ENCODE measurements around the gene FOXN1. TPM values are rescaled to one million over a fixed set of nuclear protein-coding genes. Genes with fewer than 3 reads are reported as not detected.
A peak's percentile ranks its signal among the peaks of the same experiment; 100 is the strongest.

Gene FOXN1
- total RNA-seq, 1 donor from 2014 or later = 1.0 TPM

DNA sequence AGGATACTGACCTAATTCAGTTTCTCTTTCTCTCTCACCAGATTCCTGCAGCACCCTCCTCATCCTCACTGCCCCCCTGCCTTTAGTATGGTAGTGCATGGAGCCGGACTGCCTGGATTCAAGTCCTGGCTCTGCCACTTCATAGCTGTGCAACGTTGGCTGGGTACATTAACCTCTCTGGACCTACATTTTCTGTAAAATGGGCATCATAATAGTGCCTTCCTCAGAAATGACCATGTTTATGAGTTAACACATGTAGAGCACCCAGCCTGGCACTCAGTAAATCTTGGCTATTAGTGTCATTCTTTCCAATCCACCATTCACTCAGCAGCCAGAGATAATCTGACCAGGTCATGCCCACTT lies 39.0 kb downstream of the FOXN1 start:
- no peaks in the 10 kb centered on the region for H3K9me3 Mint-ChIP-seq
- TF ChIP-seq, protein P1, sequence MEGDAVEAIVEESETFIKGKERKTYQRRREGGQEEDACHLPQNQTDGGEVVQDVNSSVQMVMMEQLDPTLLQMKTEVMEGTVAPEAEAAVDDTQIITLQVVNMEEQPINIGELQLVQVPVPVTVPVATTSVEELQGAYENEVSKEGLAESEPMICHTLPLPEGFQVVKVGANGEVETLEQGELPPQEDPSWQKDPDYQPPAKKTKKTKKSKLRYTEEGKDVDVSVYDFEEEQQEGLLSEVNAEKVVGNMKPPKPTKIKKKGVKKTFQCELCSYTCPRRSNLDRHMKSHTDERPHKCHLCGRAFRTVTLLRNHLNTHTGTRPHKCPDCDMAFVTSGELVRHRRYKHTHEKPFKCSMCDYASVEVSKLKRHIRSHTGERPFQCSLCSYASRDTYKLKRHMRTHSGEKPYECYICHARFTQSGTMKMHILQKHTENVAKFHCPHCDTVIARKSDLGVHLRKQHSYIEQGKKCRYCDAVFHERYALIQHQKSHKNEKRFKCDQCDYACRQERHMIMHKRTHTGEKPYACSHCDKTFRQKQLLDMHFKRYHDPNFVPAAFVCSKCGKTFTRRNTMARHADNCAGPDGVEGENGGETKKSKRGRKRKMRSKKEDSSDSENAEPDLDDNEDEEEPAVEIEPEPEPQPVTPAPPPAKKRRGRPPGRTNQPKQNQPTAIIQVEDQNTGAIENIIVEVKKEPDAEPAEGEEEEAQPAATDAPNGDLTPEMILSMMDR (conservative IDR thresholded peaks at IDR 0.05) = no peak
- no peak for DNase-seq (ENCODE audit: extremely low spot score, unreplicated experiment)
- no peaks in the 10 kb centered on the region for H3K27me3 Mint-ChIP-seq
- H3K27ac Mint-ChIP-seq = no peak overlapping the region
- H3K4me1 Mint-ChIP-seq (ENCODE audit: unreplicated experiment) = peaks cover 12% of the 10 kb centered on the region
- no peaks in the 10 kb centered on the region for H3K36me3 Mint-ChIP-seq
- H3K4me3 Mint-ChIP-seq = no peak overlapping the region

DNA sequence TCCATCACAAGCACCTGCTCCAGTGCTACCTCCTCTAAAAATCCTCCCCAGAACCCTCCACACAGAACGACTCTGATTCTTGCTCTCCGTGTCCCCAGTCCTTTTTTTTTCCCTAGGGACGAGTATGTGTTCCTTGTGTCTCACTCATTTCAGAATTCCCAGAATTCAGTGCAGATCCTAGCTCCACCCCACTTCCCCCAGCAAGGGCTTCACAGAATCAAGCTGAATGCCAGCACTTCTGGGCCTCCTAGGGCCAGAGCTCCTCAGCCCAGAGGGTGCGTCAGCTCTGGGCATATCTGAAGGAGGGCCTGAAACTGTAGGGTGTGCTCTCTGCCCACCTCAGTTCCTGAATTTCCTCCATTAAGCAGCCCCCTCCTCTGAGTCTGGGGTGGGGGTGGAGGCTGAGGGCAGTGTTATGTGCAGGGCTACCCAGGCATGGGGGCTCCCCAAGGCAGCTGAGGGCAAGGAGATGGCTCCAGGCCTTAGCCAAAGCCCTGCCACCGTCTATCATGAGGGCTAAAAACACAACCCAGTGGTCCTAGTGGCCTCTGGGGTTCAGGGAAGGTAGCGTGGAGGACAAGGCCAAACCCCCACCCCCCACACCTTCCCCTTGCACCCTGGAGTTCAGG lies 39.8 kb downstream of the FOXN1 start:
- Mint-ChIP-seq H3K9me3 (no peaks in the 10 kb centered on the region), H3K27ac (no peak overlapping the region), H3K36me3 (no peaks in the 10 kb centered on the region), H3K27me3 (no peaks in the 10 kb centered on the region), H3K4me3 (no peak overlapping the region), H3K4me1 (ENCODE audit: unreplicated experiment) (peaks cover 16% of the 10 kb centered on the region)
- no peak for DNase-seq (ENCODE audit: extremely low spot score, unreplicated experiment)
- TF ChIP-seq, protein P1 (conservative IDR thresholded peaks at IDR 0.05) = no peak

DNA sequence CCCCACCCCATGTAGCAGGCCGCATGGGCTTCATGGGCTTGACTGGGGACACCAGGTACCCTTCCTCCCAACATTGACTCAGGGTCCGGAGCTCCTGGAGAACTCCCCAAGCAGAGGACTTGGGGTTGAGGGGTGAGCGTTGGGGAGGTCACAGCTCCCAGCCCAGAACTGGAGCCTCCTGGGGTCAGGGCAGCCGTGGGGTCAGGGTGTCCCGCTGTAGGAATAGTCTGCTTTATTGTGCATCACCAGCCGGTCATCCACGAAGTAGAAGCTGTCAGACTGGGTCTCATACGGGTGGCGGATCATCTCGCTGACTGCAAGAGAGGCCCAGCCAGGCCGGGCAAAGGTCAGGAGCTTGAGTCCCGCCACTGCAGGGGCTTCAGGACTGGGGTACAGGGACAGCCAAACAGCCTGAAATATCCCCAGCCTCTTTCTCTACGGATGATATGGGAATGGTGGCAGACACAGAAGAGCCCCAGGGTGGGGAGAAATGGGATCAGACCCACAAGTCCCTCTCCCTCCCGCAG lies 41.0 kb downstream of the FOXN1 start:
- Mint-ChIP-seq H3K36me3 (no peaks in the 10 kb centered on the region), H3K4me3 (no peak overlapping the region), H3K27me3 (no peaks in the 10 kb centered on the region), H3K4me1 (ENCODE audit: unreplicated experiment) (peaks cover 23% of the 10 kb centered on the region), H3K27ac (no peak overlapping the region), H3K9me3 (no peaks in the 10 kb centered on the region)
- no peak for DNase-seq (ENCODE audit: extremely low spot score, unreplicated experiment)
- TF ChIP-seq, protein P1 (conservative IDR thresholded peaks at IDR 0.05) = no peak

DNA sequence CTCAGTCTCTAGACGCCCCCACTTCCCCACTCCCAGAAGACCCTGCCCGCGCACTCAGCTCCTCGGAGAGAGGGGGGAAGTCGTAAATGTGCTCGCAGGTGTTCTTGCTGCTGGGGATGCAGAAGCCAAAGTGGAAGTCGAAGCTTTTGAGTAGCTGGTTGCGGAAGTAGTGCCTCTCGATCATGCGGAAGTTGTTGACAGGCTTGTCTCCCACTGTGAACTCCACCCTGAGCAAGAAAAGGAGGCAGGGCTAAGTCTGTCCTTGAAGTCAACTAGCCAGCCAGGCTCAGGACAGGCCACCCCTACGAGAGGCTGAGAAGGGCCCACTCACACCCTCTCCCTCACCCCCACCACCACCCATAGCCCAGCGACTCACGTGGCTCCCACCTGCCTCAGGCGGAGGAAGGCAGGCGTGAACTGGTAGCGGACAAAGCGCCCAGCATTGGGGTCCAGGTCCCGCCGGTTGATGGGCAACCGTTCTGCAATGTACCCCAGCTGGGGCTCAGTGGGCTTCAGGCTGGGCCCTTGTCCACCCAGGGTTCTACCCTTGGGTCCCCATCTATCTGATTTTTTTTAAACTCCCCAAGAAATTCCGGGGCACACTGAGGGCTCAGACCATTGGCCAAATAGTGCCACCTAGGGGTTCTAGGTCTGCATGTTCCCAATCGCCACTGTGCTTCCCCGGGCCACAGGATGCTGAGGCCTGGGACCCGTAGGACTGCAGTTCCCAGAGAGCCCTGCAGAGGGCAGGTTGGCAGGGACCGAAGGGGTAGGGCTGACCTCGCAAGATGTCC lies 41.7 kb downstream of the FOXN1 start:
- H3K27me3 Mint-ChIP-seq = no peaks in the 10 kb centered on the region
- peak; percentile 84 for DNase-seq (ENCODE audit: extremely low spot score, unreplicated experiment)
- H3K9me3 Mint-ChIP-seq = no peaks in the 10 kb centered on the region
- H3K4me1 Mint-ChIP-seq (ENCODE audit: unreplicated experiment) = peaks cover 26% of the 10 kb centered on the region
- TF ChIP-seq, protein P1 (conservative IDR thresholded peaks at IDR 0.05) = peak; percentile 88
- no peak overlapping the region for H3K27ac Mint-ChIP-seq
- no peaks in the 10 kb centered on the region for H3K36me3 Mint-ChIP-seq
- peak overlapping the region; percentile 51 for H3K4me3 Mint-ChIP-seq

DNA sequence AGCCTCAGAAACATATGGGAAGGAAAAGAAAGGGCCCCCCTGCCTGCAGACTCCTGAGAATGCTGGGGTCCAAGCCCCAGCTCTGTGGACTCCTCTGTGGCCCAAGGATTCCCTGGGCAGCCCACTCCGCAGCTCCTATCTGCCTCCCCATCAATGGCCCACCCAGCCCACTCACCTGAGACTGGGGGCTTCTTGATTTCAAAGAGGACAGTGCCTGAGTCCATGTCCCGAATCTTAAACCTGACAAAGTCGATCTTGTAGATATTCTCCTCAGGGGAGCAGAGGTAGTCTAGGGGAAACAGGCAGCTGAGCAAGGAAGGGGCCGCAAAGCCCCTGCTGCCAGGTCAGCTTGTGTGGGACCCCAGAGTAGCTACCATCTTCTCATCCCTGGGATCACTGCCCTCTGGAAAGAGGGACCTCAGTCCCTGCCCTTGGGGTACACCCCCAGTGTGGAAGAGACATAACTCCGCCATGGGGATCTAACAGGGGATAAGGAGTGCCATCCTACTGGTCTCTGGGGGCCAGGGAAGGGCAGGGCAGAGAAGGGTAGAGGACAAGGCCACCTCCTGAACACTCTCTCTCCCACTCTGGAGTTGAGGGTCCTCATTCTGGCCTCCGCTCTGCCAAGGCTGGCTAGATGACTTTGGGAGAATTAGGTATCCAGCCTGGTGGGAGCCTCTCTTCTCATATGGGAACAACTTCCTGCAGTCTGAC lies 42.4 kb downstream of the FOXN1 start:
- peaks cover under 1% of the 10 kb centered on the region for H3K36me3 Mint-ChIP-seq
- DNase-seq (ENCODE audit: extremely low spot score, unreplicated experiment) = no peak
- TF ChIP-seq, protein P1 (conservative IDR thresholded peaks at IDR 0.05) = no peak
- no peak overlapping the region for H3K27ac Mint-ChIP-seq
- H3K9me3 Mint-ChIP-seq = no peaks in the 10 kb centered on the region
- peaks cover 31% of the 10 kb centered on the region for H3K4me1 Mint-ChIP-seq (ENCODE audit: unreplicated experiment)
- H3K27me3 Mint-ChIP-seq = no peaks in the 10 kb centered on the region
- peak overlapping the region; percentile 51 for H3K4me3 Mint-ChIP-seq
